GM12865 (cell line): ENCODE measurements around the gene SDHC.
A peak's percentile ranks its signal among the peaks of the same experiment; 100 is the strongest.
"Not testable (repeated sequence)": the region's sequence is repeated elsewhere in the genome, so short reads cannot be mapped to it uniquely, and the experiment has no call there.

ENCODE experiments used
- DNase-seq: peaks from one replicate; pipeline ENCODE4 v3.0.0; 2010; ENCODE audit warnings: low read depth
- H3K4me3 ChIP-seq: 2 replicates; pipeline ENCODE4 v1.5.1; 2011; ENCODE audit warnings: mild to moderate bottlenecking, low read depth, low read length, control low read depth
- CTCF ChIP-seq: IDR thresholded peaks from 2 replicates; pipeline ENCODE4 v1.5.1; 2011; ENCODE audit warnings: low read length, control low read depth, low read depth, inconsistent platforms; ENCODE audit not compliant: insufficient read depth; ENCODE audit errors: missing control alignments

SDHC gene

GRCh38 chr1:161381707-161382106 is 67.5 kb downstream of the SDHC start:
- no peak for TF ChIP-seq CTCF
- DNase-seq: no peak
- no peak overlapping the region for H3K4me3 ChIP-seq

GRCh38 chr1:161382214-161383019 is 68.2 kb downstream of the SDHC start:
- TF ChIP-seq CTCF: peak; percentile 54
- DNase-seq: peak; percentile 66
- H3K4me3 ChIP-seq: no peak overlapping the region

- TF ChIP-seq CTCF: no peak
- no peak overlapping the region for H3K4me3 ChIP-seq
Observed at GRCh38 chr1:161388639-161389038, 74.5 kb downstream of the SDHC start.

GRCh38 chr1:161389158-161389557 is 75.0 kb downstream of the SDHC start:
- DNase-seq: not testable (repeated sequence)
- peak overlapping the region; percentile 80 for H3K4me3 ChIP-seq

More at GRCh38 chr1:161388639-161389038, 74.5 kb downstream of the SDHC start:
- peak; percentile 29 for DNase-seq

DNA sequence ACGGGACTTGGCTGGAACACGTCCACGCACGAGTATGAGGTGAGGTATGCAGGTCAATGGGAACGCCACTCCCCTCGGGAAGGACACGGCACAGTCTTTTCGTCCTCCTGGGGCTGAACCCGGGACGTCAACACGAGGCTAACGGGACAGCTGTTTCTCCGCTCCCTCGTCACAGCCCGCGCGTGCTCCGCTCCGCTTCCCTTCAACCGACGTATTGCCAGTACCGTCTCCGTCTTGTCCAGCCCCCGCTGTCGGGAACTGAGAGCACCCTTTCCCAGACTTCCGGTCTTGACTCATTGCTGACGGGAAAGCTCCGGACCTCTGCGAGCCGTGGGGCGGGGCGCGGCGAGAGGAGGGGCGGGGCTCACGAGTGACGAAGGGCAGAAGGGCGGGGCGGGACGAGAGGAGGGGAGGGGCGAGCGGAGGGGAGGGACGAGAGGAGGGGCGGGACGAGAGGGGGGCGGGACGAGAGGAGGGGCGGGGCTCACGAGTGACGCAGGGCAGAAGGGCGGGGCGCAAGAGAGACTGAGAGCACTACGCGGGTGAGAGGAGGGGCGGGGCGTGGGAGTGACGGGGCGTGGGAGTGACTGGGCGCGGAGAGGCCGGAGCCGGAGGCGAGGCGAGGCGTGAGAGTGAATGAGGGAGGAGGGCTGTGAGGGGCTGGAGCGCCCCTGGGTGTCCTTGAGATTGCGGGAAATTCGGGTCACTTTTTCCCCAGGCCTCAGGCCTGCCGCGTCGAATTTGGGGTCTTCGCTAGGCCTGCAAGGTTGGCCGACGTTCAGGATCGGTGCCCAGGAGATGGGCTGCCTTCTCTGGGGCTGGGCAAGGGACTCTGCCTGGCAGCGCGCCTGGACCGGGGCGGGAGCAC is 75.7 kb downstream of the SDHC start:
- DNase-seq: peak; percentile 97
- no peak for TF ChIP-seq CTCF
- H3K4me3 ChIP-seq: peak overlapping the region; percentile 93

GRCh38 chr1:161390559-161390858 is 76.3 kb downstream of the SDHC start:
- TF ChIP-seq CTCF: no peak
- peak overlapping the region; percentile 93 for H3K4me3 ChIP-seq
- DNase-seq: no peak

DNA sequence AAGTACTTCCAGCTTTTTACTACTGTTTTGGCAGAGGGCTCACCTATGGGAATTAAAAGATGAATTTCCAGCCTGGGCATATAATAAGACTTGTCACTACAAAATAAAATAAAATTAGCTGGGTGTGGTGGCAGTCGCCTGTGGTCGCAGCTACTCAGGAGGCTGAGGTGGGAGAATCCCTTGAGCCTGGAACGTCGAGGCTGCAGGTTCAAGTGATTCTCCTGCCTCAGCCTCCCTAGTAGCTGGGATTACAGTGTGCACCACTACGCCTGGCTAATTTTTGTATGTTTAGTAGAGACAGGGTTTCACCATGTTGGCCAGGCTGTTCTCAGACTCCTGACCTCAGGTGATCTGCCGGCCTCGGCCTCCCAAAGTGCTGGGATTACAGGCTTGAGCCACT is 77.0 kb downstream of the SDHC start:
- DNase-seq, H3K4me3 ChIP-seq: not testable (repeated sequence)

GRCh38 chr1:161391611-161392010 is 77.4 kb downstream of the SDHC start:
- TF ChIP-seq CTCF: no peak
- H3K4me3 ChIP-seq: no peak overlapping the region
- DNase-seq: no peak
